ENCODE results near the gene DDX28. TPM values are rescaled to one million over a fixed set of nuclear protein-coding genes. Genes with fewer than 3 reads are reported as not detected.

The DDX28 gene
- total and polyA plus RNA-seq, 2 of the 4 experiments (the other 2 are of a cell fraction), result 9.2 to 10.0 TPM

DNA sequence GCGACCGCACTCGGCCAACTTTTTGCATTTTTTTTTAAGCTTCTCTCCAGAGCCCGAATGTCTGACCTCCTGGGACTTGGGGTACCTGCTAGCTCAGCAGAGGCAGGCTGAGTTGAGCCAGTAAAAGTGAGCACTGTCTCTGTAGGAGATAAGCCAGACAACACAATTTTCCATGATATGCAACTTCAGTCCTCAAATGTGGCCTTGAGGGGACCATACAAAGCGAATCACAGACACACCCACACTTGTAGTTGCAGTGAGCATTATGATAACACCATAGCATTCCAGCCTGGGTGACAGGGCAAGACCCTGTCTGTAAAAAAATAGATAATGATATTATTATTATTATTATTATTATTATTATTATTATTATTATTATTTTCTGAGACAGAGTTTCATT, 26.4 kb downstream of the DDX28 start:
- dilution Hi-C loops (cut with HindIII; ENCODE audit: low sequenced_read_pairs, unreplicated experiment), result no loop called here

More for the DNA sequence above, 26.4 kb downstream of the DDX28 start:
- Histone ChIP-seq H2BK120ac (ENCODE audit: low read depth, low read length) (no peak overlapping the region), H4K91ac (ENCODE audit: insufficient read depth, low read depth, low read length) (no peak overlapping the region), H4K20me1 (ENCODE audit: insufficient read depth, low read length) (no peaks in the 10 kb centered on the region; the same call in 1 of the 2 replicates), H3K36me3 (ENCODE audit: control insufficient read depth, insufficient read depth, low read length) (no peaks in the 10 kb centered on the region), H3K4ac (ENCODE audit: low read depth, low read length) (no peak overlapping the region), H3K18ac (ENCODE audit: low read depth, low read length) (no peak overlapping the region), H3K9me3 (ENCODE audit: control insufficient read depth, insufficient read depth, low read length) (no peaks in the 10 kb centered on the region), H2BK20ac (ENCODE audit: low read depth, low read length) (no peak overlapping the region), H3K4me1 (ENCODE audit: control insufficient read depth, insufficient read depth, low read length) (peaks cover 9% of the 10 kb centered on the region), H3K79me1 (ENCODE audit: low read depth in 1 of 2, low read length in 2 of 2) (no peaks in the 10 kb centered on the region), H2AK9ac (replicated peaks; ENCODE audit: low read depth, low read length, poor library complexity) (no peak overlapping the region), H3K27me3 (ENCODE audit: control insufficient read depth, insufficient read depth, low read length) (no peaks in the 10 kb centered on the region), H3K4me2 (ENCODE audit: low read depth, low read length) (no peak overlapping the region), H4K8ac (ENCODE audit: low read depth in 2 of 2, low read length in 2 of 2) (no peak overlapping the region), H3K9ac (ENCODE audit: low read depth, low read length) (no peak overlapping the region), H3K27ac (ENCODE audit: insufficient read depth, low read length) (no peak overlapping the region), H2BK15ac (ENCODE audit: low read depth, low read length) (no peak overlapping the region), H3K4me3 (ENCODE audit: insufficient read depth, low read depth, low read length) (no peak overlapping the region), H4K5ac (ENCODE audit: low read depth, low read length) (no peak overlapping the region), H3K9me1 (ENCODE audit: insufficient read depth, low read length) (peaks cover 14% of the 10 kb centered on the region), H2BK5ac (ENCODE audit: low read depth, low read length, poor library complexity, severe bottlenecking) (no peak overlapping the region), H3K14ac (replicated peaks; ENCODE audit: low read depth, low read length) (no peak overlapping the region), H2AK5ac (ENCODE audit: low read depth, low read length) (no peak overlapping the region), H2AFZ (replicated peaks; ENCODE audit: low read length, poor library complexity) (no peak overlapping the region), H3K56ac (ENCODE audit: extremely low read depth, insufficient read depth, low read length) (no peak overlapping the region), H3K23ac (ENCODE audit: low read depth, low read length) (no peak overlapping the region)
- POLR2A ChIA-PET (ENCODE audit: unreplicated experiment), result no interaction called here
- no peak for ATAC-seq (ENCODE audit: low read depth)
- CTCF ChIA-PET, result interaction anchor here (0.7 kb wide), 1 partner anchor 68 kb away, joined by 3 read pairs; no protein-coding TSS in a partner anchor
- TF ChIP-seq, protein P1, sequence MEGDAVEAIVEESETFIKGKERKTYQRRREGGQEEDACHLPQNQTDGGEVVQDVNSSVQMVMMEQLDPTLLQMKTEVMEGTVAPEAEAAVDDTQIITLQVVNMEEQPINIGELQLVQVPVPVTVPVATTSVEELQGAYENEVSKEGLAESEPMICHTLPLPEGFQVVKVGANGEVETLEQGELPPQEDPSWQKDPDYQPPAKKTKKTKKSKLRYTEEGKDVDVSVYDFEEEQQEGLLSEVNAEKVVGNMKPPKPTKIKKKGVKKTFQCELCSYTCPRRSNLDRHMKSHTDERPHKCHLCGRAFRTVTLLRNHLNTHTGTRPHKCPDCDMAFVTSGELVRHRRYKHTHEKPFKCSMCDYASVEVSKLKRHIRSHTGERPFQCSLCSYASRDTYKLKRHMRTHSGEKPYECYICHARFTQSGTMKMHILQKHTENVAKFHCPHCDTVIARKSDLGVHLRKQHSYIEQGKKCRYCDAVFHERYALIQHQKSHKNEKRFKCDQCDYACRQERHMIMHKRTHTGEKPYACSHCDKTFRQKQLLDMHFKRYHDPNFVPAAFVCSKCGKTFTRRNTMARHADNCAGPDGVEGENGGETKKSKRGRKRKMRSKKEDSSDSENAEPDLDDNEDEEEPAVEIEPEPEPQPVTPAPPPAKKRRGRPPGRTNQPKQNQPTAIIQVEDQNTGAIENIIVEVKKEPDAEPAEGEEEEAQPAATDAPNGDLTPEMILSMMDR (conservative IDR thresholded peaks at IDR 0.05; ENCODE audit: low read depth, low read length), result no peak
- TF ChIP-seq, protein P2, sequence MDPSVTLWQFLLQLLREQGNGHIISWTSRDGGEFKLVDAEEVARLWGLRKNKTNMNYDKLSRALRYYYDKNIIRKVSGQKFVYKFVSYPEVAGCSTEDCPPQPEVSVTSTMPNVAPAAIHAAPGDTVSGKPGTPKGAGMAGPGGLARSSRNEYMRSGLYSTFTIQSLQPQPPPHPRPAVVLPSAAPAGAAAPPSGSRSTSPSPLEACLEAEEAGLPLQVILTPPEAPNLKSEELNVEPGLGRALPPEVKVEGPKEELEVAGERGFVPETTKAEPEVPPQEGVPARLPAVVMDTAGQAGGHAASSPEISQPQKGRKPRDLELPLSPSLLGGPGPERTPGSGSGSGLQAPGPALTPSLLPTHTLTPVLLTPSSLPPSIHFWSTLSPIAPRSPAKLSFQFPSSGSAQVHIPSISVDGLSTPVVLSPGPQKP (IDR thresholded peaks at IDR 0.05; ENCODE audit: borderline replicate concordance, low read depth, low read length), result no peak
- TF ChIP-seq, protein P3, sequence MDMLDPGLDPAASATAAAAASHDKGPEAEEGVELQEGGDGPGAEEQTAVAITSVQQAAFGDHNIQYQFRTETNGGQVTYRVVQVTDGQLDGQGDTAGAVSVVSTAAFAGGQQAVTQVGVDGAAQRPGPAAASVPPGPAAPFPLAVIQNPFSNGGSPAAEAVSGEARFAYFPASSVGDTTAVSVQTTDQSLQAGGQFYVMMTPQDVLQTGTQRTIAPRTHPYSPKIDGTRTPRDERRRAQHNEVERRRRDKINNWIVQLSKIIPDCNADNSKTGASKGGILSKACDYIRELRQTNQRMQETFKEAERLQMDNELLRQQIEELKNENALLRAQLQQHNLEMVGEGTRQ (IDR thresholded peaks at IDR 0.05; ENCODE audit: low read depth, low read length), result no peak
- TF ChIP-seq MXI1 (IDR thresholded peaks at IDR 0.05; ENCODE audit: borderline replicate concordance, low read depth, low read length) (no peak), NFE2L2 (IDR thresholded peaks at IDR 0.05; ENCODE audit: low read depth, low read length) (no peak), BHLHE40 (IDR thresholded peaks at IDR 0.05; ENCODE audit: low read depth, low read length) (no peak), POLR2A (IDR thresholded peaks at IDR 0.05; ENCODE audit: low read depth, low read length) (no peak), RCOR1 (IDR thresholded peaks at IDR 0.05; ENCODE audit: insufficient replicate concordance, low read length) (no peak), RFX5 (IDR thresholded peaks at IDR 0.05; ENCODE audit: low read depth, low read length) (no peak), MAFK (IDR thresholded peaks at IDR 0.05; ENCODE audit: low read depth, low read length) (no peak), CEBPB (IDR thresholded peaks at IDR 0.05; ENCODE audit: low read depth, low read length) (no peak), CHD1 (IDR thresholded peaks at IDR 0.05; ENCODE audit: low read depth, low read length) (no peak), MAZ (IDR thresholded peaks at IDR 0.05; ENCODE audit: borderline replicate concordance, low read depth, low read length) (no peak), FOS (IDR thresholded peaks at IDR 0.05; ENCODE audit: low read depth, low read length) (no peak), SMC3 (IDR thresholded peaks at IDR 0.05; ENCODE audit: low read depth, low read length) (no peak), RAD21 (IDR thresholded peaks at IDR 0.05; ENCODE audit: low read length) (no peak)
- no CpG with 5 or more reads among the region's 5 CpGs for WGBS, 2 experiments (ENCODE audit: extremely low coverage in 2 of 2, insufficient read length in 1 of 2)
- BruUV-seq (replicated peaks), result no TSS peak
- intact Hi-C loops (cut with micrococcal nuclease) (no loop called here), in situ Hi-C loops (cut with MboI; ENCODE audit: low sequenced_read_pairs) (no loop called here)
- DNase-seq, result no peak
